SK-N-SH (cell line): ENCODE measurements around the gene ARL9. TPM values are rescaled to one million over a fixed set of nuclear protein-coding genes. Genes with fewer than 3 reads are reported as not detected.
"Not testable (repeated sequence)": the region's sequence is repeated elsewhere in the genome, so short reads cannot be mapped to it uniquely, and the experiment has no call there.

Experiments used
- CTCF ChIA-PET: fragments of 300-600, 350-600 bp; formaldehyde crosslinking; extraction: SDS; loops from one replicate; lab custom pipeline; 2021; lab: Yijun Ruan, JAX
- POLR2A ChIA-PET: fragments of 350-600 bp; sonication (Branson Sonifier 250); formaldehyde crosslinking; extraction: SDS; loops from one replicate; lab custom pipeline; 2020; ENCODE audit warnings: antibody characterized with exemption, inconsistent platforms; lab: Yijun Ruan, JAX
- DNase-seq: peaks from one replicate; pipeline ENCODE4 v3.0.0; 2012
- H2AFZ ChIP-seq: fragments of 200-600 bp; sonication (generic); 2 replicates; pipeline ENCODE4 v1.8.1; 2016; ENCODE audit warnings: antibody characterized with exemption, mild to moderate bottlenecking, low read depth
- H3F3A ChIP-seq: fragments of 200-600 bp; sonication (generic); replicated peaks from 2 replicates; pipeline ENCODE3; 2016; ENCODE audit warnings: antibody characterized with exemption, mild to moderate bottlenecking; ENCODE audit not compliant: insufficient read depth
- H3K27ac ChIP-seq, 2 experiments: fragments of 200-500 bp in 1 of 2; fragments of 200-600 bp in 1 of 2; sonication (Bioruptor generic) in 1 of 2; sonication (generic), shearing (Covaris generic) in 1 of 2; 2 replicates each; pipeline versions ENCODE4 v1.5.1 to v1.6.1; 2014 to 2016; ENCODE audit warnings: low read depth in 2 of 2, inconsistent platforms in 1 of 2, low read length in 1 of 2, mild to moderate bottlenecking in 1 of 2, mixed read lengths in 1 of 2
- H3K27me3 ChIP-seq: fragments of 200-600 bp; sonication (generic), shearing (Covaris generic); 2 replicates; pipeline ENCODE4 v1.6.1; 2016; ENCODE audit warnings: mixed run types; ENCODE audit not compliant: insufficient read depth
- H3K36me3 ChIP-seq, 2 experiments: fragments of 200-500 bp in 1 of 2; fragments of 200-600 bp in 1 of 2; sonication (Bioruptor generic) in 1 of 2; sonication (generic) in 1 of 2; replicated peaks in 1 of 2; 2 replicates each; pipeline versions ENCODE3 to v1.5.1; 2014 to 2016; ENCODE audit warnings: low read length in 1 of 2, mild to moderate bottlenecking in 1 of 2; ENCODE audit not compliant: insufficient read depth in 2 of 2, control insufficient read depth in 1 of 2
- H3K4me1 ChIP-seq, 2 experiments: fragments of 200-500 bp in 1 of 2; fragments of 200-600 bp in 1 of 2; sonication (Bioruptor generic) in 1 of 2; sonication (generic), shearing (Covaris generic) in 1 of 2; 2 replicates each; pipeline versions ENCODE4 v1.5.1 to v1.6.1; 2014 to 2016; ENCODE audit warnings: low read depth in 1 of 2, low read length in 1 of 2, mixed run types in 1 of 2; ENCODE audit not compliant: insufficient read depth in 2 of 2, control insufficient read depth in 1 of 2
- H3K4me2 ChIP-seq: fragments of 200-600 bp; sonication (generic), shearing (Covaris generic); 2 replicates; pipeline ENCODE4 v1.6.1; 2017; ENCODE audit warnings: mixed run types
- H3K4me3 ChIP-seq, 2 experiments: fragments of 200-500 bp in 1 of 2; fragments of 200-600 bp in 1 of 2; sonication (Bioruptor generic) in 1 of 2; sonication (generic), shearing (Covaris generic) in 1 of 2; 2 replicates each; pipeline versions ENCODE4 v1.5.1 to v1.8.1; 2014 to 2016; ENCODE audit warnings: low read depth in 2 of 2, inconsistent platforms in 1 of 2, low read length in 1 of 2, mild to moderate bottlenecking in 1 of 2, mixed read lengths in 1 of 2, moderate library complexity in 1 of 2
- H3K79me2 ChIP-seq: fragments of 200-600 bp; sonication (generic); 2 replicates; pipeline ENCODE4 v1.8.1; 2017; ENCODE audit warnings: mild to moderate bottlenecking; ENCODE audit not compliant: insufficient read depth
- H3K9ac ChIP-seq: fragments of 200-600 bp; sonication (generic); 2 replicates; pipeline ENCODE4 v1.6.1; 2017; ENCODE audit warnings: mixed run types
- H3K9me2 ChIP-seq: fragments of 200-600 bp; sonication (generic); 2 replicates; pipeline ENCODE4 v1.6.1; 2017; ENCODE audit warnings: mixed run types
- H3K9me3 ChIP-seq: fragments of 200-600 bp; sonication (generic); 2 replicates; pipeline ENCODE4 v1.6.1; 2017; ENCODE audit warnings: mixed run types, mild to moderate bottlenecking, moderate library complexity
- H4K20me1 ChIP-seq: fragments of 200-600 bp; sonication (generic); 2 replicates; pipeline ENCODE4 v1.6.1; 2017; ENCODE audit warnings: mild to moderate bottlenecking, mixed run types; ENCODE audit not compliant: insufficient read depth
- ELF1 ChIP-seq: IDR thresholded peaks from 2 replicates; pipeline ENCODE4 v1.4.0; 2012
- FOSL2 ChIP-seq: IDR thresholded peaks from 2 replicates; pipeline ENCODE4 v1.4.0; 2012; ENCODE audit warnings: low read depth, mild to moderate bottlenecking, moderate library complexity, borderline replicate concordance
- FOXJ3 ChIP-seq: sonication (generic); formaldehyde crosslinking; IDR thresholded peaks from 2 replicates; pipeline ENCODE4 v1.5.1; 2020; ENCODE audit warnings: mild to moderate bottlenecking, missing genetic modification reagents
- GABPA ChIP-seq: IDR thresholded peaks from 2 replicates; pipeline ENCODE4 v1.4.0; 2012; ENCODE audit warnings: low read depth, mild to moderate bottlenecking
- GATA2 ChIP-seq: sonication (generic); formaldehyde crosslinking; IDR thresholded peaks from 2 replicates; pipeline ENCODE4 v1.5.0; 2020; ENCODE audit warnings: mild to moderate bottlenecking, missing genetic modification reagents
- JUND ChIP-seq: IDR thresholded peaks from 2 replicates; pipeline ENCODE4 v1.4.0; 2012
- MEF2A ChIP-seq: IDR thresholded peaks from 2 replicates; pipeline ENCODE4 v1.4.0; 2012; ENCODE audit warnings: low read depth, borderline replicate concordance
- MXI1 ChIP-seq: IDR thresholded peaks from 2 replicates; pipeline ENCODE4 v1.6.1; 2012; ENCODE audit warnings: mild to moderate bottlenecking, low read depth, low read length, improper control_type of control experiment
- NFIC ChIP-seq: IDR thresholded peaks from 2 replicates; pipeline ENCODE4 v1.4.0; 2012; ENCODE audit warnings: borderline replicate concordance
- POLR2AphosphoS5 ChIP-seq: IDR thresholded peaks from 2 replicates; pipeline ENCODE4 v1.6.1; 2012; ENCODE audit warnings: low read depth, low read length
- RAD21 ChIP-seq: IDR thresholded peaks from 2 replicates; pipeline ENCODE4 v1.6.1; 2012; ENCODE audit warnings: mild to moderate bottlenecking, low read length
- RXRA ChIP-seq: IDR thresholded peaks from 2 replicates; pipeline ENCODE4 v1.4.0; 2012; ENCODE audit warnings: low read depth, mild to moderate bottlenecking, borderline replicate concordance
- SIN3A ChIP-seq: IDR thresholded peaks from 2 replicates; pipeline ENCODE4 v1.6.1; 2012; ENCODE audit warnings: low read depth, mild to moderate bottlenecking, low read length, moderate library complexity, borderline replicate concordance
- SMC3 ChIP-seq: IDR thresholded peaks from 2 replicates; pipeline ENCODE4 v1.6.1; 2012; ENCODE audit warnings: low read depth, low read length, improper control_type of control experiment
- TAF1 ChIP-seq: IDR thresholded peaks from 2 replicates; pipeline ENCODE4 v1.6.1; 2012; ENCODE audit warnings: low read depth, mild to moderate bottlenecking, low read length, moderate library complexity, borderline replicate concordance
- TEAD4 ChIP-seq: IDR thresholded peaks from 2 replicates; pipeline ENCODE4 v1.4.0; 2012; ENCODE audit warnings: mild to moderate bottlenecking, borderline replicate concordance; ENCODE audit not compliant: insufficient read depth
- YY1 ChIP-seq: IDR thresholded peaks from 2 replicates; pipeline ENCODE4 v1.4.0; 2012; ENCODE audit warnings: low read depth, mild to moderate bottlenecking
- whole genome bisulfite sequencing: methylation state at CpG from one replicate; pipeline ENCODE4 v1.1.6; 2017; ENCODE audit warnings: low lambda C conversion rate; 5-methylcytosine and 5-hydroxymethylcytosine counted together
- polyA plus RNA-seq, 3 experiments: library from polyadenylated mRNA; depleted of rRNA; stranded (reverse); fragments of >200 nt; gene quantifications; 2 replicates each; pipeline ENCODE4 v1.2.3, GENCODE V29; 2012
- TF ChIP-seq, protein P1 (sequence below): fragments of 150-350 bp; IDR thresholded peaks from 2 replicates; pipeline ENCODE4 v1.6.1; 2016; ENCODE audit warnings: mild to moderate bottlenecking, low read depth, low read length
- TF ChIP-seq, protein P2 (sequence below): IDR thresholded peaks from 2 replicates; pipeline ENCODE4; 2012

The ARL9 gene
- polyA plus RNA-seq, 1 of the 3 experiments (the other 2 are of a cell fraction), result not detected

DNA sequence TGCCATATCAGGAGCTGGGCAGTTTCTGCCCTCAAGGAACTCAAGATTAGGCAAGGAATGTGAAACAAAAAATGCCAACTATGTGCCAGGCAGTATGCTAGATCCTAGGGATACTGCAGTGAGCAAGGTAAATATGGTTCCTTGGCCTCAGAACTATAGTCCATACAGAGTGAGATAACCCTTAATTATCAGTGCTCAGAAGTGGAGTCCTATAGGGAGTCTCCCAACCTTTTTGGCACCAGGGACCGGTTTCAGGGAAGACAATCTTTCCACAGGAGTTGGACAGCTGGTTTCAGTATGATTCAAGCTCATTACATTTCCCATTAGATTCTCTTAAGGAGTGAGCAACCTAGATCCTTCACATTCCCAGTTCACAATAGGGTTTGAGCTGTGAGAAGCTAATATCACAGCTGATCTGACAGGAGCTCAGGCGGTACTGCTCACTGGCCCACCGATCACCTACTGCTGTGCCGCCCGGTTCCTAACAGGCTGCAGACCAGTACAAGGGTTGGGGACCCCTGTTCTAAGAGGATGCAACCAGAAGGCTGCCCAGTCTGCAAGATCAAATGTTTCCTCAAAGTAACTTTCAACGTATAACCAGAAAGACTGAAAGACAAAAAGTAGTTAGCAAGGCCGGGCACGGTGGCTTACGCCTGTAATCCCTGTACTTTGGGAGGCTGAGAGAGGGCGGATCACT lies 39.8 kb upstream of the ARL9 start:
- H3K9ac ChIP-seq, result peak overlapping the region; percentile 94; the same call in 1 of the 2 replicates
- POLR2A ChIA-PET, result interaction anchor here (1.9 kb wide), 1 partner anchor 9 kb away, joined by 8 read pairs; no protein-coding TSS in a partner anchor
- peaks cover 88% of the 10 kb centered on the region for H3K79me2 ChIP-seq
- H3K4me1 ChIP-seq, result peaks cover 0 to 18% of the 10 kb centered on the region in 2 experiments; a peak in 2 of 4 replicates
- no peaks in the 10 kb centered on the region for H3K9me3 ChIP-seq
- H3K4me2 ChIP-seq, result peak overlapping the region; percentile 95
- no peaks in the 10 kb centered on the region for H3K27me3 ChIP-seq
- peak overlapping the region; percentile 75 to 80 for H3K4me3 ChIP-seq
- H3F3A ChIP-seq, result peaks cover 8% of the 10 kb centered on the region
- peak overlapping the region; percentile 4 to 96; a peak in 3 of 4 replicates for H3K27ac ChIP-seq
- no peaks in the 10 kb centered on the region for H3K9me2 ChIP-seq
- WGBS, result 10% methylated on average over 10 of the region's 10 CpGs
- TF ChIP-seq POLR2AphosphoS5 (peak; percentile 42; the same call in 1 of the 2 replicates), GATA2 (CRISPR knock-in tag) (no peak)
- H3K36me3 ChIP-seq, result peaks cover 25 to 36% of the 10 kb centered on the region in 2 experiments
- CTCF ChIA-PET, result interaction anchor here (0.7 to 1.2 kb wide), 3 partner anchors 10 to 79 kb away, joined by 3 to 4 read pairs (median 3); no protein-coding TSS in a partner anchor
- H4K20me1 ChIP-seq, result peaks cover 17% of the 10 kb centered on the region
- peak overlapping the region; percentile 30; the same call in 1 of the 2 replicates for H2AFZ ChIP-seq
- DNase-seq, result no peak

DNA sequence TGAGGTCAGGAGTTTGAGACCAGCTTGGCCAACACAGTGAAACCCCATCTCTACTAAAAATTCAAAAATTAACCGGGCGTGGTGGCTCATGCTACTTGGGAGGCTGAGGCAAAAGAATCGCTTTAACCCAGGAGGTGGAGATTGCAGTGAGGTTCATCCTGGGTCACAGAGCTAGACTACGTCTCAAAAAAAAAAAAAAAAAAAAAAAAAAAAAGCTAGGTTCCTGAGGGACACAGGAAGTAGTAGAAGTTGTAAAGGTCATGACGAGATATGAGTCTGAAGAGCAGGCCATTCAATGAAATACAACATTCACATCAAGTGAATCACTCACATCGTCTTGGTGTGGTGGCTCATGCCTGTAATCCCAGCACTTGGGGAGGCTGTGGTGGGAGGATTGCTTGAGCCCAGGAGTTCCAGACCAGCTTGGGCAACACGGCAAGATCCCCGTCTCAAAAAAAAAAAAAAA lies 39.3 kb upstream of the ARL9 start:
- H4K20me1 ChIP-seq, result peaks cover 17% of the 10 kb centered on the region
- peaks cover 92% of the 10 kb centered on the region for H3K79me2 ChIP-seq
- H3K4me2 ChIP-seq, result peak overlapping the region; percentile 95
- H3K9me3 ChIP-seq, H3K27me3 ChIP-seq, H3K9me2 ChIP-seq: not testable (repeated sequence)
- POLR2A ChIA-PET, result interaction anchor here (1.9 kb wide), 1 partner anchor 10 kb away, joined by 8 read pairs; no protein-coding TSS in a partner anchor
- H3K9ac ChIP-seq, result peak overlapping the region; percentile 94
- H3K36me3 ChIP-seq, result peaks cover 22 to 35% of the 10 kb centered on the region in 2 experiments
- H3K4me3 ChIP-seq, result peak overlapping the region; percentile 75 to 80
- H3K4me1 ChIP-seq, result peaks cover 0 to 18% of the 10 kb centered on the region in 2 experiments; a peak in 2 of 4 replicates
- under 1% methylated on average over 8 of the region's 8 CpGs for WGBS
- peak; percentile 30 for DNase-seq
- TF ChIP-seq TAF1, result peak; percentile 32; the same call in 1 of the 2 replicates
- TF ChIP-seq GABPA, result peak; percentile 73
- 0 out of 2 replicates have a peak, but pooled peaks have one; percentile 10 for TF ChIP-seq SIN3A
- TF ChIP-seq JUND, result peak; percentile 51
- TF ChIP-seq FOSL2, result peak; percentile 55; the same call in 1 of the 2 replicates
- 0 out of 2 replicates have a peak, but pooled peaks have one; percentile 37 for TF ChIP-seq YY1
- 0 out of 2 replicates have a peak, but pooled peaks have one; percentile 34 for TF ChIP-seq RXRA
- TF ChIP-seq, all 33 proteins: peak for 7; not testable (repeated sequence) for 26
- H3F3A ChIP-seq, result not testable (repeated sequence)
- CTCF ChIA-PET, result interaction anchor here (0.9 to 1.2 kb wide), 2 partner anchors 9 to 15 kb away, joined by 3 to 5 read pairs; no protein-coding TSS in a partner anchor
- Histone ChIP-seq H3K27ac (peak overlapping the region; percentile 91 to 96), H2AFZ (peak overlapping the region; percentile 30)

DNA sequence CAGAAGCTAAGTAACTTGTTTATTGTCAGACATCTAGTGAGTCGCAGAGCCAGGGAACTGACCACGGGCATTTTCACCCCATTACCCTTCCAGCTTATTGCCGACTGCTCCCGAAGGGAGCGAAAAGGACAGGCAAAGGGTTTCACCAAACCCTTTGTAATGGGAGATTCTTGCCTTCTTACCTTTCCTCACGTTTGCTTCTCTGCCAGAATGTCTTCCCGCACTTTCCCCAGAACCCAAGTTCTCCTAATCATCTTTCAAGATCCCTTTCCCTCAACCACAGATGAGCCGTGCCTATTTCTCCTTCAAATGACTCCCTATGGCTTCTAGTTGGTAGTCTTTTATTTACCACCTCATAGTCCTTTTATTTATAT lies 38.7 kb upstream of the ARL9 start:
- H4K20me1 ChIP-seq, result peaks cover 17% of the 10 kb centered on the region
- WGBS, result 1% methylated on average over 8 of the region's 8 CpGs
- H3K27me3 ChIP-seq, result no peaks in the 10 kb centered on the region
- ChIA-PET POLR2A (interaction anchor here (1.9 kb wide), 1 partner anchor 10 kb away, joined by 8 read pairs; no protein-coding TSS in a partner anchor), CTCF (interaction anchor here (0.9 to 1.2 kb wide), 2 partner anchors 9 to 16 kb away, joined by 3 to 5 read pairs; no protein-coding TSS in a partner anchor)
- peak overlapping the region; percentile 95 for H3K4me2 ChIP-seq
- peak; percentile 22 for DNase-seq
- H3K79me2 ChIP-seq, result peaks cover 95% of the 10 kb centered on the region
- peak overlapping the region; percentile 91 to 96 for H3K27ac ChIP-seq
- H3K9me2 ChIP-seq, result no peaks in the 10 kb centered on the region
- peaks cover 2% of the 10 kb centered on the region for H3F3A ChIP-seq
- H3K4me3 ChIP-seq, result peak overlapping the region; percentile 75 to 80
- no peaks in the 10 kb centered on the region for H3K9me3 ChIP-seq
- peak overlapping the region; percentile 86; the same call in 1 of the 2 replicates for H2AFZ ChIP-seq
- H3K4me1 ChIP-seq, result peaks cover 0 to 18% of the 10 kb centered on the region in 2 experiments; a peak in 2 of 4 replicates
- H3K36me3 ChIP-seq, result peaks cover 22 to 35% of the 10 kb centered on the region in 2 experiments
- H3K9ac ChIP-seq, result peak overlapping the region; percentile 94
- no peak for TF ChIP-seq RAD21
- no peak for TF ChIP-seq TEAD4
- TF ChIP-seq, protein P1, sequence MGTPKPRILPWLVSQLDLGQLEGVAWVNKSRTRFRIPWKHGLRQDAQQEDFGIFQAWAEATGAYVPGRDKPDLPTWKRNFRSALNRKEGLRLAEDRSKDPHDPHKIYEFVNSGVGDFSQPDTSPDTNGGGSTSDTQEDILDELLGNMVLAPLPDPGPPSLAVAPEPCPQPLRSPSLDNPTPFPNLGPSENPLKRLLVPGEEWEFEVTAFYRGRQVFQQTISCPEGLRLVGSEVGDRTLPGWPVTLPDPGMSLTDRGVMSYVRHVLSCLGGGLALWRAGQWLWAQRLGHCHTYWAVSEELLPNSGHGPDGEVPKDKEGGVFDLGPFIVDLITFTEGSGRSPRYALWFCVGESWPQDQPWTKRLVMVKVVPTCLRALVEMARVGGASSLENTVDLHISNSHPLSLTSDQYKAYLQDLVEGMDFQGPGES, result no peak
- no peak for TF ChIP-seq FOXJ3 (CRISPR knock-in tag)
- TF ChIP-seq ELF1, result no peak
- no peak for TF ChIP-seq MXI1
- TF ChIP-seq, protein P2, sequence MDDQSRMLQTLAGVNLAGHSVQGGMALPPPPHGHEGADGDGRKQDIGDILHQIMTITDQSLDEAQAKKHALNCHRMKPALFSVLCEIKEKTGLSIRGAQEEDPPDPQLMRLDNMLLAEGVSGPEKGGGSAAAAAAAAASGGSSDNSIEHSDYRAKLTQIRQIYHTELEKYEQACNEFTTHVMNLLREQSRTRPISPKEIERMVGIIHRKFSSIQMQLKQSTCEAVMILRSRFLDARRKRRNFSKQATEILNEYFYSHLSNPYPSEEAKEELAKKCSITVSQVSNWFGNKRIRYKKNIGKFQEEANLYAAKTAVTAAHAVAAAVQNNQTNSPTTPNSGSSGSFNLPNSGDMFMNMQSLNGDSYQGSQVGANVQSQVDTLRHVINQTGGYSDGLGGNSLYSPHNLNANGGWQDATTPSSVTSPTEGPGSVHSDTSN, result no peak
- no peak for TF ChIP-seq POLR2AphosphoS5
- no peak for TF ChIP-seq SMC3
- no peak for TF ChIP-seq MEF2A
- no peak for TF ChIP-seq NFIC
